Activated T-cell treated with anti-CD3 and anti-CD28 coated beads for 1 hour (primary cell): Measurements from ENCODE around the gene ADCY10.

Experiments
- DNase-seq: peaks from one replicate; pipeline ENCODE4 v3.0.0-alpha.2; 2020; ENCODE audit warnings: low read depth

Gene ADCY10

DNA sequence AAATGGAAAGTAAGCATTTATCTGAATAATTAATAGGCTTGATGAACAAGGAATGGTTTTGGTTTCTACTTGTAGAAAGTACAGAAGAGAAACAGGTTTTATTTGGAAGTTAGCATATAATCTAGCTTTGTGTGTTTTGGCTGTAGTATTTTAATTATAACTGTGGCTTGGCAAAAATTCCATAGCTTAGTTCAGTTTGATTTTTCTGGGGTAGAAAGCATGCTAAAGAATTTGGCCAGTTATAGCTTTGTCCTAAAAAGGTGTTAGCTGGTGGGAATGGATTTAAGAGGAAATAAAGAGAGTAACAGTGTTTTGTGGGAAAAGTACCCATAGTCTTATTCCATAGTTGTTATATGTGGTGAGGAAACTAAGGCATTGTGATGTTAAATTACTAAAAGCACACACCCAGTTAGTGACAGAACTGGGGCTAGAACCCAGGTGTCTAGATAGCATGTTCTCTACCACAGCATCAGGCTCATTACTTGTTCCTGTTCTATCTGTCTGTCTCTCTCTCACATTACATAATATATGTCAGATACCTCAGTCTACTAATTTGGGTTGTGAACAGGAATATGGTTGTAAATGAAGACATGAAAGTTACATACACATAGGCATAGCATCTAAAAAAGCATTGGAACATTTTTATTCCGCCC lies 137.2 kb downstream of the ADCY10 start:
- DNase-seq = no peak

DNA sequence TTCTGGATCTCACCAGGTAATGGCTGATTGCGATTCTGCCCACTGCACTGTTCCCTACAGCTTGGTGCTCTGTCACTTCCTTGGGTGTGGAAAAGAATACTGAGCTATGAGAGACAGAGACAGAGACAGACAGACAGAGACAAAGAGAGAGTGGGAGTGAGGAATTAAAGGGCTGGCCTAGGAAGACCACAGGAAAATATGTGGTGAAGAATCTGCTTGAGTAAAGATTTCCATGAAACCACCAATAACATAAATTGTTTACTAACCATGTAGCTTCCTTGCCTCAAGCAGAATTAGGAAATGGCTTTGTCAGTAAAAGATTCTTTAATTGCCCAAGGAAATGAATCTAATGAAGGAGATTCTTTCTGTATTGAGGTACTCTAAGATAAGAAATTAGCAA lies 137.8 kb downstream of the ADCY10 start:
- no peak for DNase-seq

DNA sequence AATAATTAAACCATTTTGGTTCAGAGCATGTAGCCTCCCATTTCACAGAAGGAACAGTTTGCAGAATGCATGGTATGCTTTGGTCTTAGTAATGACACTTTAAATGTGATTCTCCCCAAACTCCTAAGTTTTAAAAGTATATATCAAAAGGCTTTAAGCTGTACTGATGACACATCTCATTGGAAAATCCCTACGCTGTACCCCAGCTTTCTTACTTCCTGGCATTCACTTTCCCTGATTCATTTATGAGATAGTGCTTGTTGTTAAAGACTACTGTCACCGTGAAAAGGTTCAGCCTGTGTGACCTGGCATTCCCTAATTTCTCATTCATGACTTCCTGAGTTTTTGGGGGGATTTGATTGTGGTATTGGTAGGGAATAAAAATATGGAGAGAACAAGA lies 138.8 kb downstream of the ADCY10 start:
- DNase-seq = no peak

- DNase-seq = no peak
Measured at GRCh38 chr1:167774710-167775109, 139.2 kb downstream of the ADCY10 start.

DNA sequence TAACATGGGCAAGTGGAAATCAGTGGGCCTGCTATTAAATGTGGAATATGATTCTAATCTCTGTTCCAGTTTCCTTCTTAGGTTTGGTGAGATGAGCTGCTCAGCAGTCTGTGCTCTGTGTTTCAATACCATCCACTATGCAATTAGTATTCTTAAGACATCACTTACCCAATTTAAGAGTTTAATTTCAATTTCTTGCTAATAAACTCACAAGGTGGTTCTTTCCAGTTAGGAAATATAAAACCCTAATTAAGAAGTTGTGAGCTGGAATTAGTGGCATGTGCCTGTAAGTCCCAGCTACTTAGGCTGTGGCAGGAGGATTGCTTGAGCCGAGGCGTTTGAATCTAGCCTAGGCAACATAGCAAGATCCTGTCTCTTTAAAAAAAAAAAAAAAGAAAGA lies 140.4 kb downstream of the ADCY10 start:
- no peak for DNase-seq

GRCh38 chr1:167772436-167772835 lies 141.5 kb downstream of the ADCY10 start:
- DNase-seq = no peak

DNA sequence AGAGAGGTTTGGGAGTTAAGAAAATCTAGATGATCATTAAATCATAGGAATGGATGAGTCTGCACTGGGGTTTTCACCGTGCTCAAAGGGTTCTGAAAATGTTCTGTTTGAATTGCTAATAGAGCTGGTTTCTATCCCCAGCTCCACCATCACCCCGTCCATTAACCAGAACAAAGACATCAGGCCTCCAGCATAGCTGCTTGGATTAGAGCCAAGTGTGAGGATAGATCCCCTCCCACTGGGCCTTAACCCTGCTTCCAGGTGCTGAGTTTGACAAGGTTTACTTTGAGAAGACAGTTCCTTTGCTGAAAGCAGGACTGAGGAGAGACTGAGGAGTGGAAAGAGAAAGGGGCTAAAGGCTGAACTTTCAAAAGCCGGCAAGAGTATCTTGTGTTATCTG lies 143.8 kb downstream of the ADCY10 start:
- no peak for DNase-seq

DNA sequence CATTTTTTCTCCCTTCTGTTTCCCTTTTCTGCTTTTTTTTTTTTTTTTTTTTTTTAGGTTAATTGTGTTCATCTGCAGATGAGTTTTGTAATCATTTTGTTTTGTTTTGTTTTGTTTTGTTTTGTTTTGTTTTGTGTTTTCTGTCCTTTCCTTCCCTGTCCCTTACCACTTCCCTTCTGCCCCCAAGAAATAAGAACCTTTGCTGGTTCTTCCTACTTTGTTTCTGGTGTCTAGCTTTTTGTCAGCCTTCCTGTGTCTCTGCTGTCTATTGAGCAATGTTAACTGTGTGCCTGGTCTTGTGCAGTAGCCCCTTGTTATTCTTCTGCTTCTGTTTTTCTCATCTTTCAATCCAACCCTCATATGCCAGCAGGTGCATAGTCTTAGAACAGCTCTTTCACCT lies 146.2 kb downstream of the ADCY10 start:
- DNase-seq = no peak

DNA sequence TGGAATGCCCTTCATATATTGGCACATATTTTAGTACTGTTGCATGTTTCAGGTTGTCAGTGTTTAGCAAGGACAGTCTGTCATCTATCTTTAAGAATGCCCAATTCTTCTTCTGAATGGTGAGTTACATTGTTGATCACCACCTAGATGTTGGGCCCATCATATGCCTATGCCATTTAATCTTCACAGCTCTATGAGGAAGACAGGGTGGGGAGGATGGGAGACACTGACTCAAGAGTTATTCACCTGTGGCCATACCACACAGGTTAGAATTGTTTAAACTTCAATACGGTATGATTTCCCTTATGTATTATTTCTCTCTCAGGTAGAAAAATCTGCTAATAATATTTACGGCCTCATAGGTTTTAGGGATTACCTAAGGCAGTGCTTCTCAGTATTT lies 147.4 kb downstream of the ADCY10 start:
- no peak for DNase-seq

- no peak for DNase-seq
Measured at GRCh38 chr1:167765496-167765895, 148.4 kb downstream of the ADCY10 start.

DNA sequence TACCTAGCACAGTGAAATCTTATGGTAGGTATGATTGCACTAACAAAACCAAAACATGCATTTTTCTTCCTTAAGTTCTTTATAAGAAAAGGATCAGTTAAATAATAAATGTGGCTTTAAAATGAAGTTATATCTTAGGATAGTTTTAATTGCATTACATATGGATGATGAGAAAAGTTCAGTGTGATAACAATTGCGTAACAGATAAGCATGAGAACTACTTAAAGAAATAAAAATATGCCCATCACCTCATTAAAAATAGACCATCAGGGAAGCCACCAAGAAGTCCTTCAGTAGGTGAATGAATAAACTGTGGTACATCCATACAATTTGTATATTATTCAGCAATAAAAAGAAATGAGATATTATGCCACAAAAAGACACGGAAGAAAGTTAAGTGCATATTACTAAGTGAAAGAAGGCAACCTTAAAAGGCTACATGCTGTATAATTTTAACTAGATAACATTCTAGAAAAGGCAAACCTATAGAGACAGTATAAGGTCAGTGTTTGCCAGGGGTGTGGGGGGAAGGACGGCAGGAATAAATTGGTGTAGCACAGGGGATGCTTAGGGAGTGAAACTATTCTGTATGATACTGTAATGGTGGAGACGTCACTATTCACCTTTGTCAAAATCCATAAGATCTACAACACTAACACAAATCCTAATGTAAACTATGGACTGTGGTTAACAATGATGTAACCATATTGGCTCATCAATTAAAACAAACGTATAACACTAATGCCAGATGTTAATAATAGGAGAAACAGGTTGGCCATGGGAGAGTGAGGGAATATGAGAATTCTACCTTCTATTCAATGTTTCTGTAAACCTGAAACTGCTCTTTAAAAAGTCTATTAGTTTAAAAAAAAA lies 149.2 kb downstream of the ADCY10 start:
- no peak for DNase-seq

GRCh38 chr1:167763525-167764220 lies 150.3 kb downstream of the ADCY10 start:
- no peak for DNase-seq

GRCh38 chr1:167762061-167762746 lies 151.7 kb downstream of the ADCY10 start:
- DNase-seq = no peak

GRCh38 chr1:167761400-167761799 lies 152.5 kb downstream of the ADCY10 start:
- DNase-seq = no peak
